Endothelial cell (in vitro differentiated cells): ENCODE data around the gene AMPD2. TPM values are rescaled to one million over a fixed set of nuclear protein-coding genes. Genes with fewer than 3 reads are reported as not detected.

ENCODE experiments used
- DNase-seq: peaks from one replicate; pipeline ENCODE4 v3.0.0; 2021; ENCODE audit warnings: low spot score
- H3K27ac Mint-ChIP-seq: one replicate; pipeline ENCODE4 v1.8.0; 2021; ENCODE audit warnings: mixed read lengths, inconsistent platforms; ENCODE audit not compliant: unreplicated experiment
- H3K27me3 Mint-ChIP-seq: one replicate; pipeline ENCODE4 v1.8.0; 2021; ENCODE audit warnings: mild to moderate bottlenecking, moderate library complexity, mixed read lengths, inconsistent platforms; ENCODE audit not compliant: unreplicated experiment
- H3K36me3 Mint-ChIP-seq: one replicate; pipeline ENCODE4 v1.8.0; 2021; ENCODE audit warnings: mild to moderate bottlenecking, low read depth, mixed read lengths, inconsistent platforms; ENCODE audit not compliant: unreplicated experiment
- H3K4me1 Mint-ChIP-seq: one replicate; pipeline ENCODE4 v1.8.0; 2021; ENCODE audit warnings: mild to moderate bottlenecking, mixed read lengths, inconsistent platforms; ENCODE audit not compliant: unreplicated experiment
- H3K4me3 Mint-ChIP-seq: one replicate; pipeline ENCODE4 v1.8.0; 2021; ENCODE audit warnings: mild to moderate bottlenecking, mixed read lengths, inconsistent platforms; ENCODE audit not compliant: unreplicated experiment
- H3K9me3 Mint-ChIP-seq: one replicate; pipeline ENCODE4 v1.8.0; 2021; ENCODE audit warnings: mixed read lengths, inconsistent platforms; ENCODE audit not compliant: unreplicated experiment
- total RNA-seq: library from RNA; stranded (reverse); fragmentation: NEBNext Ultra II Directional; extraction: Animal tissue kit (Norgen Biotek cat#: 25700); gene quantifications from one replicate; pipeline ENCODE4 v1.2.1, GENCODE V29; 2021; ENCODE audit not compliant: unreplicated experiment
- TF ChIP-seq, protein P1 (sequence below): fragments of 200-600 bp; sonication (generic); IDR thresholded peaks from one replicate; pipeline ENCODE4 v1.5.0; 2021; ENCODE audit warnings: antibody characterized with exemption; ENCODE audit not compliant: unreplicated experiment

Gene AMPD2
- total RNA-seq, 1 donor from 2014 or later, result 92.7 TPM

GRCh38 chr1:109603229-109603628, 16.4 kb upstream of the AMPD2 start:
- H3K9me3 Mint-ChIP-seq, result no peaks in the 10 kb centered on the region
- peaks cover 12% of the 10 kb centered on the region for H3K36me3 Mint-ChIP-seq
- H3K27ac Mint-ChIP-seq, result no peak overlapping the region
- no peaks in the 10 kb centered on the region for H3K4me1 Mint-ChIP-seq
- no peak for DNase-seq
- H3K4me3 Mint-ChIP-seq, result no peak overlapping the region
- TF ChIP-seq, protein P1, sequence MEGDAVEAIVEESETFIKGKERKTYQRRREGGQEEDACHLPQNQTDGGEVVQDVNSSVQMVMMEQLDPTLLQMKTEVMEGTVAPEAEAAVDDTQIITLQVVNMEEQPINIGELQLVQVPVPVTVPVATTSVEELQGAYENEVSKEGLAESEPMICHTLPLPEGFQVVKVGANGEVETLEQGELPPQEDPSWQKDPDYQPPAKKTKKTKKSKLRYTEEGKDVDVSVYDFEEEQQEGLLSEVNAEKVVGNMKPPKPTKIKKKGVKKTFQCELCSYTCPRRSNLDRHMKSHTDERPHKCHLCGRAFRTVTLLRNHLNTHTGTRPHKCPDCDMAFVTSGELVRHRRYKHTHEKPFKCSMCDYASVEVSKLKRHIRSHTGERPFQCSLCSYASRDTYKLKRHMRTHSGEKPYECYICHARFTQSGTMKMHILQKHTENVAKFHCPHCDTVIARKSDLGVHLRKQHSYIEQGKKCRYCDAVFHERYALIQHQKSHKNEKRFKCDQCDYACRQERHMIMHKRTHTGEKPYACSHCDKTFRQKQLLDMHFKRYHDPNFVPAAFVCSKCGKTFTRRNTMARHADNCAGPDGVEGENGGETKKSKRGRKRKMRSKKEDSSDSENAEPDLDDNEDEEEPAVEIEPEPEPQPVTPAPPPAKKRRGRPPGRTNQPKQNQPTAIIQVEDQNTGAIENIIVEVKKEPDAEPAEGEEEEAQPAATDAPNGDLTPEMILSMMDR, result no peak
- peaks cover 5% of the 10 kb centered on the region for H3K27me3 Mint-ChIP-seq

GRCh38 chr1:109605381-109605780, 14.3 kb upstream of the AMPD2 start:
- Mint-ChIP-seq H3K4me1 (peaks cover 3% of the 10 kb centered on the region), H3K36me3 (peaks cover 3% of the 10 kb centered on the region), H3K27ac (no peak overlapping the region), H3K4me3 (no peak overlapping the region), H3K9me3 (no peaks in the 10 kb centered on the region), H3K27me3 (peaks cover 5% of the 10 kb centered on the region)
- TF ChIP-seq, protein P1, result no peak
- no peak for DNase-seq

GRCh38 chr1:109609881-109610280, 9.8 kb upstream of the AMPD2 start:
- Mint-ChIP-seq H3K4me1 (peaks cover 29% of the 10 kb centered on the region), H3K27me3 (peaks cover 5% of the 10 kb centered on the region), H3K27ac (no peak overlapping the region), H3K9me3 (no peaks in the 10 kb centered on the region), H3K36me3 (peaks cover 7% of the 10 kb centered on the region), H3K4me3 (no peak overlapping the region)
- TF ChIP-seq, protein P1, result no peak
- no peak for DNase-seq

DNA sequence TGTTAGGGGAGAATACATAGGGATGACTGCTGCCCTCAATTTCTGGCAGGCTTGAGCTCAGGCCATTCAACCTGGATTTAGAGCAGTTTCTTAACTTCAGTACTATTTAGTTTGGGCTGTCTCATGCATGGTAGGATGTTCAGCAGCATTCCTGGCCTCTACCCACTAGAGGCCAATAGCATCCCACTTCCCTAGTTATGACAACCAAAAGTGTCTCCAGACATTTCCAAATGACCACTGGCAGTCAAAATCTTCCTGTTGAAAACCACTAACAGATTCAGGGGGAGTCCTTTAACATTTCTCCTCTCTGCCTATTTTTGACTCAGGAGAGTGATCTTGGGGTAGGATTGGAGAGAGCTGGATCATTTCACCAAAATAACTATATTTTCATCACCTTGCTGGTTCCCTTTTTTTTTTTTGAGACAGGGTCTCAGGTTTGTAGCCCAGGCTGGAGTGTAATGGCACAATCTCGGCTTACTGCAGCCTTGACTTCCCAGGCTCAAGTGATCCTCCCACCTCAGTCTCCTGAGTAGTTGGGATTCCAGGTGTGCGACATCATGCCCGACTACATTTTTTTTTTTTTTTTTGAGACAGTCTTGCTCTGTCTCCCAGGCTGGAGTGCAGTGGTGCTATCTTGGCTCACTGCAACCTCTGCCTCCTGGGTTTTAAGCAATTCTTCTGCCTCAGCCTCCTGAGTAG, 8.9 kb upstream of the AMPD2 start:
- TF ChIP-seq, protein P1, result no peak
- Mint-ChIP-seq H3K27ac (no peak overlapping the region), H3K9me3 (no peaks in the 10 kb centered on the region), H3K27me3 (peaks cover under 1% of the 10 kb centered on the region), H3K4me3 (no peak overlapping the region), H3K36me3 (peaks cover 7% of the 10 kb centered on the region), H3K4me1 (peaks cover 32% of the 10 kb centered on the region)
- no peak for DNase-seq

- H3K36me3 Mint-ChIP-seq, result peaks cover 7% of the 10 kb centered on the region
- no peaks in the 10 kb centered on the region for H3K9me3 Mint-ChIP-seq
- no peak for DNase-seq
- H3K27ac Mint-ChIP-seq, result no peak overlapping the region
- TF ChIP-seq, protein P1, result no peak
- peaks cover 39% of the 10 kb centered on the region for H3K4me1 Mint-ChIP-seq
- H3K27me3 Mint-ChIP-seq, result peaks cover 3% of the 10 kb centered on the region
- no peak overlapping the region for H3K4me3 Mint-ChIP-seq
Observed at GRCh38 chr1:109611308-109611990, 8.2 kb upstream of the AMPD2 start.
